GM19467 (cell line): Measurements from ENCODE around the gene NUDT13.

Experiments used
- ATAC-seq: cut with Tn5 transposase; IDR thresholded peaks from one replicate; pipeline ENCODE4 v1.9.1; 2021; ENCODE audit warnings: mild to moderate bottlenecking, moderate library complexity; ENCODE audit not compliant: unreplicated experiment

Gene NUDT13

DNA sequence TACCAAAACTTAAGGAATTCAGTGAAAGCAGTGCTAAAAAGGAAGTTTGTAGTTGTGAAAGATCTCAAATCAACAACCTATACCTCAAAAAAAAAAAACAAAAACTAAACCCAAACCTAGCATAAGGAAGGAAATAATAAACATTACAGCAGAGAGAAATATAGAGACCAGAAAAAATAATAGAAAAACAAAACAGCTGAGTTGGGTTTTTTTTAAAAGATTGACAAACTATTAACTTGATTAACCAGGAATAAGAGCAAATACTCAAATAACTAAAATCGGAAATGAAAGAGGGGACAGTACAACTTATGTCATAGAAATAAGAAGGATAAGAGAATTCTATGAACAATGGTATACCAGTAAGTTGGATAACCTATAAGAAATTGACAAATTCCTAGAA lies 50.8 kb downstream of the NUDT13 start:
- no peak for ATAC-seq

DNA sequence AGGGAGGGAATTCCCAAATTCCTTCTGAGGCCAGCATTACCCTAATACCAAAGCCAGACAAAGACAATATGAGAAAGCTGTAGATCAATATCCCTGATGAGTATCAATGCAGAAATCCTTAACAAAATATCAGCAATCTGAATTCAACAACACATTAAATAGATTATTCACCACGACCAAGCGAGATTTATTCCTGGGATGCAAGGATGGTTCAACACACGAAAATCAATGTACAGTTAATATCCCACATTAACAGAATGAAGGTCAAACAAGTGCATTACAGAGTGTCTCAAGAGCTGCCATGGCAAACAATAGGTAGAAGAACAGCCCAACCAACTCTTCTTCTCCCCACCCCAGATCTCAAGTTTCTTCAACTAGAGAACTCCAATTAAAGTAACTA lies 51.4 kb downstream of the NUDT13 start:
- no peak for ATAC-seq

DNA sequence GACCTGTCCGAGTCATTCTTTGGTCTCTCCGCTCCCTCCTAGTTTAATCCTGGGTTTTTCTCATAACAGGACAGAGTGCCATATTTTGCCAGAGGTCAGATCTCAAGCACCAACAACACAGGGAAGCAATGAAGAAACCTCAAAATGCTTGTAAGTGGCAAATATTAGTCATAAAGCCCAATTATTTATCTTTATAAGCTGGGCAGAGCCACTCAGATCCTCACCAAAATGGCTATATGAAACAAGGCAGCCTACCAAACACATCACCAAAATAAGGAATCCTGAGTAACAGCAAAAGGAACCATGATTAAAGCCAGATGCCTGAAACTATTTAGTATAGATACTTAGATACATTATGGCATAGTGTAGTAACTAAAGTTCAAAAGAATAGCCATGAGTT lies 52.8 kb downstream of the NUDT13 start:
- ATAC-seq: no peak

DNA sequence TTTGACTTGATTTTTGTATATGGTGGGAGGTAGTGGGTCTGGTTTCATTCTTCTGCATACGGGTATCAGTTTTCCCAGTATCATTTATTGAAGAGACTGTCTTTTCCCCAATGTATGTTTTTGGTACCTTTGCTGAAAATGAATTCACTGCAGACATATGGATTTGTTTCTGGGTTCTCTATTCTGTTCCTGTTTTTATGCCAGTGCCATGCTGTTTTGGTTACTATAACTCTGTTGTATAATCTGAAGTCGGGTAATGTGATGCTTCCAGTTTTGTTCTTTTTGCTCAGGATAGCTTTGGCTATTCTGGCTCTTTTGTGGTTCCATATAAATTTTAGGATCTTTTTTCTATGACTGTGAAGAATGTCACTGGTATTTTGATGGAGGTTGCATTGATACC lies 56.7 kb downstream of the NUDT13 start:
- ATAC-seq: no peak

DNA sequence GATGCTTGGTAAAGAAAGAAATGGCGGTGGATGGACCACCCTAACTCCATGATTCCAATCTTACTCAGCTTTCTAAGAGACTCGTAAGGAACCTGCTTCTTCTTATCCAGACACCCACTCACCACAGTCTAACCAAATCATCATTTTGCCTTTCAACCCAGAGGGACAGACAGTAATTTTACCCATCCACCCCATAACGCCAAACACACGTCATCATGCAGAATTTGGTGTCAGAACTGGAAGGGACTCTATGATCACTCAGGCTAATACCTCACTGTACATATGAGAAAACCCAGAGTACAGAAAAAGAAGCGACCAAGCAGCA lies 57.2 kb downstream of the NUDT13 start:
- peak; percentile 25 for ATAC-seq

DNA sequence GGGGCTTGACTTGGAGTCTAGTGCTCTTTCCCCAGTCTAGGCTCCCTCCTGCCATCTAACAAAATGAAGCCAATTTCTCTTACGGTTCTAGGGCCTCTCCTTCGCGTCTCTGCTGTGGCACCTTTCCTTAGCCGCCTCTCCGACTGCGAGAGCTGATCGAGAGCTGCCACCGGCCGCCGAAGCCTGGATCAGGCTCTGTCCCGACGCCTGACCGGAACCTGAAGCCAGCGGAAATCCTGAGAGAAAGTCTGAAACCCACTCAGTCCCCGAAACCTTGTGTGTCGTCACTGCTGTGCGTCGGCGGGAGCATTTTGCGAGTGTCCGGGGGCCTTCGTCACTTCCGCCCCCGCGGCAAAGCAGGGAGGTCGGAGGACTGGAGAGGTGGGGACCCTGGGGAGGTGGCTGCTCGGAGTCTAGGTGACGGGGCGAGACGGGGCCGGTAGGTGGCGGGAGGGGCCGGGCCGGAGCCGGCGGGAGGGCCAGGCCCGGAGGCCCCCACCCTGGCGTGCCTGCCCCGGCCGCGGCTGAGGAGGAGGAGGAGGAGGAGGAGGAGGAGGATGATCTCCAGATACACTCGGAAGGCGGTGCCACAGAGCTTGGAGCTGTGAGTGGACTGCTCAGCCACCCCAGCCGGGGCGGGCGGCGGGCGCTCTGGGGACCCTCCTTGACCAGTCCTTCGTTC lies 57.7 kb downstream of the NUDT13 start, which contains the start of the genes ECD and FAM149B1:
TSS of gene ECD (minus strand) at position 226 of the 682 bp plus-strand sequence. CDS start 4,071 bp downstream, outside the sequence.
TSS of gene FAM149B1 (plus strand) at position 337 of the 682 bp plus-strand sequence. CDS start at position 558, 221 bp downstream.
- ATAC-seq: peak; percentile 81

DNA sequence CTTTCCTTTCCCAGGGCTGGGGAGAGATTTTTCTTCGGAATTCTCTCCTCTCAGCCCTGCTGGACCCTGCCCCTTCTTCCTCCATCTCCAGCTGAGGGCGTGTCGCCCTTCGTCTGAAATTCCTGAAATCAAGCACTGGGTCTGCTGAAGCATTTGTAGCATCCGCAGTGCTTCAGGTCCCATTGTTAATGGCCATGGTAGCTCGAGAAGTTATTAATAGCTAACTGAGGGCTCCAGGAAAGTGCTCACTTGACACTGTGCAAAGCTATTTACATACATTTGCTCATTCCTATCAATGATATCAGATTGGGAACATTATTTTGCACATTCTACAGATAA lies 58.2 kb downstream of the NUDT13 start:
- ATAC-seq: peak; percentile 25

DNA sequence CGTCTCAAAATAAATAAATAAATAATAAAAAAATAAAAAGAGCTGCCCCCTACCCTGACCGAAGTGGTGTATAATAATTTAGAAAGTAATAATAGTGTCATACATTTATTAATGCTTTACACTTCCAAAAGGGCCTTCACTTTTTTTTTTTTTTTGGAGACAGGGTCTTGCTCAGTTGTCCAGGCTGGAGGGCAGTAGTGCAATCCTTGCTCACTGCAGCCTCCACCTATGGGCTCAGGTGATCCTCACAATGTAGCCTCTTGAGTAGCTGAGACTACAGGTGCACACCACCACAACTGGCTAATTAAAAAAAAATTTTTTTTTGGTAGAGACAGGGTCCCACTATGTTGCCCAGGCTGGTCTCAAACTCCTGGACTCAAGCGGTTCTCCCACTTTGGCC lies 59.1 kb downstream of the NUDT13 start:
- no peak for ATAC-seq

DNA sequence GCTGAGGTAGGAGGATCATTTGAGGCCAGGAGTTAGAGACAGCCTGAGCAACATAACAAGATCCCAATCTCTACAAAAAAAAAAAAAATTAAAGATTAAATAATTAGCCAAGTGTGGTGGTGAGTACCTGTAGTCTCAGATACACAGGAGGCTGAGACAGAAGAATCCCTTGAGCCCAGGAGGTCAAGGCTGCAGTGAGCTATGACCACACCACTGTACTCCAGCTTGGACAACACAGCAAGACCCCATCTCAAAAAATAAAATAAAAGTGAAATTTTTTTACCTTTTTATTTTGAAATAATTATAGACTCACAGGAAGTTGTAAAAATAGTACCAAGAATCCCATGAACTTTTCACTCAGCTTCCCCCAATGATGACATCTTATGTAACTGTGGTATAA lies 62.6 kb downstream of the NUDT13 start:
- ATAC-seq: no peak

DNA sequence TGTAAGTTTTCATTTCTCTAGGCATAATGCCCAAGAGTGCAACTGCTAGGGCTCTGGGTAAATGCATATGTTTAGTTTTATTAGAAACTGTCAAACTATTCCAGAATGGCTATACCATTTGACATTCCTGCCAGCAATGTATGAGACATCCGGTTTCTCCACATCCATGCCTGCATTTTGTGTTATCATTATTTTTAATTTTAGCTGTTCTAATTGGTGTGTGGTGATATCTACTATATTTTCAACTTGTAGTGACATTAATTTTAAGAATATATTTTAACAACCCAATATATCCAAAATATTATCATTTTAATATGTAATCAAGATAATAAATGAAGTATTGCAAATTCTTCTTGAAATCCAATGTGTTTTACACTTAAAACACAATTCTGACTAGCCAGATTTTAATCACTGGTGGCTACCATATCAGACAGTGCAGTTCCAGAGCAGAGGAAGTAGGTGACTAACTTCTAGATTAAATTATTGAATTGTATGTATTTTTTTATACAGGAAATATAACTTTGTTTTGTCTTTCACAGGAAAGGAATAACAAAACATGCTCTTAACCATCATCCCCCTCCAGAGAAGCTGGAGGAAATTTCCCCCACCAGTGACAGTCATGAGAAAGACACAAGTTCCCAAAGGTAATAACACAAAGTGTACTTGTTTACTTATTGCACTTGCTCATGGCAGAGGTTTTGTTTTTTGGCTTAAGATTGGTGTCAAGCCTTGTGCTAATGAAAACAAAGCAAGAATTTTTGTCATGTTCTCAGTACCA lies 64.1 kb downstream of the NUDT13 start:
- no peak for ATAC-seq
